Measurements from ENCODE around the gene ZNF540. TPM values are rescaled to one million over a fixed set of nuclear protein-coding genes. Genes with fewer than 3 reads are reported as not detected.

ZNF540 gene
- 0.14 TPM in 2 of 5 replicates, not detected in the others for total RNA-seq (2022; extraction: Qiagen RNA extraction; ENCODE audit: low read depth)

DNA sequence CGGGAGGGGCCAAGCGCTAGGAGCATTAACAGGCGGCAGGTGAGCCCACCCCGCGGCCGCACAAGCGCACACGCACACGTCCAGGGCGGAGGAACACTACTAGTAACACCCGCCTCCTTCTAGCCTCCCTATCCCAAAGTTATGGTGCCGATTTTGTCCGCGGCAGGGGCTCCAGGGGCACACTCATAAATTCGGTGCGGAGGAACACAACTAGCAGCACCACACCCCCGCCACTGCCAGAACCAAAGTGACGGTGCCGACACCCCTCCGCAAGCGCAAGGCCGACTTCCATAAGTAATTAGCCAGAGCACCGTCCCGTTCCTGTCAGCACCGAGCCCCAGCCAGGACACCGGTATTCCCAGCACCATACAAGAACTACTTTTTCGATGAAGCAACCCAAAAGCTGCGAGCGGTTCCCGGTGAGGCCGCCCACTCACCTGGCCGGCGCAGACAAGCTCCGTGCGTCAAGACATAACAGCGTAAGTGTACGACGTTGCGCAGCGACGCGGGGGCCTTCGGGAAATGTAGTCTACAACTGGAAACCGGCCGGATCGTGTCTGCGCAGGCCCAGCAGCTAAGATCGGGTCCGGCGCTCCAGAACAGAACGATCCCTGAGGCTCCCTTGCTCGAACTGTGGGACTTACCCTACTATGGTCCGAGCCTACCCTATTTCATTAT is at the start of gene ZNF540, which contains the start of gene ZNF571:
TSS of gene ZNF540 (plus strand) at position 573 of the 678 bp plus-strand sequence. CDS start 3,572 bp downstream, outside the sequence.
TSS of gene ZNF571 (minus strand) at position 489 of the 678 bp plus-strand sequence. CDS start 8,116 bp downstream, outside the sequence.

DNA sequence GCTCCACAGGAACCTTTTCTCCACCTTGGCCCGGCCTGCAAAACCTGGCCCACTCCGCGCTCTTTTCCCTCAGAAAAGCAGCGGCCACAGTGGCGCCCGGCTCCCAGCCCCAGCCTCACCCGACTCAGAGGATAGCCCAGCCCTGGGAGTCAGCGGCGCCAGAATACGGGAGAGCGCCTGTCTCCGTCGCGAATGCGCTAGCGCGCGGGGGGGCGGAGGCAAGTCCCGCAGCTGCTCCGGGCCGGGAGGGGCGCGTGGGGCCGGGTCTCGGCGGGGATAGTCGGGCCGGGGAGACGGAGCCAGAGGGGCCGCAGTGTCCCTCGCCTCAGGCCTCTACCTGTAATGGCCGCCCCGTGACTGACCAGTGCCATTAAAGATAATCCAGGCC is 60.6 kb downstream of the ZNF540 start, which contains the start of gene ZFP30:
TSS of gene ZFP30 (minus strand) at position 165 of the 388 bp plus-strand sequence. CDS start 7,643 bp downstream, outside the sequence.

Other genes starting within 250 kb of the ZNF540 start
- gene ZNF527, start 223.8 kb upstream of the ZNF540 start, total RNA-seq (2022; extraction: Qiagen RNA extraction; ENCODE audit: low read depth), result 1.6 to 3.7 TPM (median 3.3 TPM) in 5 replicates
- gene ZNF569, start 127.4 kb upstream of the ZNF540 start, total RNA-seq (2022; extraction: Qiagen RNA extraction; ENCODE audit: low read depth), result 4.0 to 5.9 TPM (median 4.4 TPM) in 5 replicates
- 2.9 to 4.5 TPM (median 3.2 TPM) in 5 replicates for gene ZNF570, start 125.5 kb upstream of the ZNF540 start, total RNA-seq (2022; extraction: Qiagen RNA extraction; ENCODE audit: low read depth)
- 0.16 TPM in 1 of 5 replicates, not detected in the others for gene ZNF793, start 87.9 kb upstream of the ZNF540 start, total RNA-seq (2022; extraction: Qiagen RNA extraction; ENCODE audit: low read depth)
- 0.76 to 2.0 TPM (median 0.99 TPM) in 5 replicates for gene ZNF571, start 84 bp upstream of the ZNF540 start, total RNA-seq (2022; extraction: Qiagen RNA extraction; ENCODE audit: low read depth)
- gene ZFP30, start 60.6 kb downstream of the ZNF540 start, total RNA-seq (2022; extraction: Qiagen RNA extraction; ENCODE audit: low read depth), result 6.3 to 9.3 TPM (median 8.0 TPM) in 5 replicates
- 3.9 to 6.6 TPM (median 5.1 TPM) in 5 replicates for gene ZNF607, start 124.9 kb downstream of the ZNF540 start, total RNA-seq (2022; extraction: Qiagen RNA extraction; ENCODE audit: low read depth)
- 1.2 to 3.3 TPM (median 2.3 TPM) in 5 replicates for gene ZNF573, start 184.7 kb downstream of the ZNF540 start, total RNA-seq (2022; extraction: Qiagen RNA extraction; ENCODE audit: low read depth)

Measured in A549 treated with ZK216348 at 1 μM for 4 hours (cell line).